Osteoblast (primary cell): ENCODE results near the gene ATE1. TPM values are rescaled to one million over a fixed set of nuclear protein-coding genes. Genes with fewer than 3 reads are reported as not detected.

Source experiments
- DNase-seq: peaks from one replicate; pipeline ENCODE4 v3.0.0; 2011; ENCODE audit warnings: low spot score, mixed read lengths; ENCODE audit not compliant: insufficient read length; ENCODE audit errors: missing footprints
- H2AFZ ChIP-seq: 2 replicates; pipeline ENCODE4 v1.6.0; 2011; ENCODE audit warnings: mild to moderate bottlenecking, low read length
- H3K27ac ChIP-seq: 2 replicates; pipeline ENCODE4 v1.5.1; 2011; ENCODE audit warnings: mild to moderate bottlenecking, low read depth, low read length, moderate library complexity
- H3K27me3 ChIP-seq: 2 replicates; pipeline ENCODE4 v1.6.0; 2012; ENCODE audit warnings: mild to moderate bottlenecking, control low read depth, inconsistent platforms, low read length, moderate library complexity; ENCODE audit not compliant: insufficient read depth
- H3K36me3 ChIP-seq: 2 replicates; pipeline ENCODE4 v1.5.1; 2011; ENCODE audit warnings: mild to moderate bottlenecking, low read length, control low read depth, moderate library complexity; ENCODE audit not compliant: insufficient read depth
- H3K4me1 ChIP-seq: 2 replicates; pipeline ENCODE4 v1.5.1; 2011; ENCODE audit warnings: mild to moderate bottlenecking, low read length, control low read depth, moderate library complexity; ENCODE audit not compliant: insufficient read depth
- H3K4me2 ChIP-seq: 2 replicates; pipeline ENCODE4 v1.6.0; 2011; ENCODE audit warnings: mild to moderate bottlenecking, low read length; ENCODE audit not compliant: insufficient read depth
- H3K4me3 ChIP-seq: fragments of 200-600 bp; sonication (generic); 3 replicates; pipeline ENCODE4 v1.5.1; 2012; ENCODE audit warnings: mild to moderate bottlenecking, low read length, inconsistent platforms; ENCODE audit not compliant: insufficient read depth
- H3K79me2 ChIP-seq: 2 replicates; pipeline ENCODE4 v1.6.0; 2012; ENCODE audit warnings: mild to moderate bottlenecking, low read length, control low read depth, inconsistent platforms; ENCODE audit not compliant: insufficient read depth
- H3K9me3 ChIP-seq: 2 replicates; pipeline ENCODE4 v1.5.1; 2011; ENCODE audit warnings: low read depth, low read length, control low read depth
- H4K20me1 ChIP-seq: 2 replicates; pipeline ENCODE4 v1.6.0; 2012; ENCODE audit warnings: mild to moderate bottlenecking, low read length, control low read depth; ENCODE audit not compliant: insufficient read depth
- total RNA-seq: library from RNA; depleted of rRNA; stranded (reverse); fragments of >200 nt; gene quantifications from 2 replicates; pipeline ENCODE4 v1.2.3, GENCODE V29; 2012
- TF ChIP-seq, protein P1 (sequence below): IDR thresholded peaks from 2 replicates; pipeline ENCODE4 v1.5.1; 2011; ENCODE audit warnings: mild to moderate bottlenecking, low read depth, low read length, moderate library complexity; ENCODE audit errors: extremely low read depth

ATE1 gene
- total RNA-seq, 1 donor = 21.0 TPM

DNA sequence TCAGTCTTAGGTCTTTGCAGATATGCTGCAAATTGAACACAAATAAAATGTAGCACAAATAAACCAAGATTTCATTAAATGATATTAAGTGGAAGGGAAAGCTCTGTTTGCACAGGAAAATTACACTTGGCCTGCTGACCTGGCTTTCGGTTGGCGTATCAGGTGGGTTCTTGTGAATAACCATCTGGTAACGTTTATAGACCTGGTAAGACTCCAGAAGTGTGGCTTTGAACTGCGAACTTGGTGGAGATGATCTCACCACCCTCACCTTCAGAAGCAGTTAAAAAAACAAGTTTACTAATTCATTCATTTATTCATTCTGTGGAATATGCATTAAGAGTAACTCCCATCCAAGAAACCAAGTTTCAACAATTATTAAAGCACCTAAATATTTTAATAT is 28.1 kb downstream of the ATE1 start:
- H3K9me3 ChIP-seq = no peaks in the 10 kb centered on the region

GRCh38 chr10:121891103-121891502 is 36.7 kb downstream of the ATE1 start:
- Histone ChIP-seq H3K36me3 (peaks cover 3% of the 10 kb centered on the region), H3K27ac (no peak overlapping the region), H3K4me1 (no peaks in the 10 kb centered on the region), H2AFZ (no peak overlapping the region), H3K27me3 (no peaks in the 10 kb centered on the region), H3K9me3 (no peaks in the 10 kb centered on the region), H3K4me3 (no peak overlapping the region), H3K79me2 (no peaks in the 10 kb centered on the region), H3K4me2 (no peak overlapping the region), H4K20me1 (no peaks in the 10 kb centered on the region)
- DNase-seq = no peak
- TF ChIP-seq, protein P1, sequence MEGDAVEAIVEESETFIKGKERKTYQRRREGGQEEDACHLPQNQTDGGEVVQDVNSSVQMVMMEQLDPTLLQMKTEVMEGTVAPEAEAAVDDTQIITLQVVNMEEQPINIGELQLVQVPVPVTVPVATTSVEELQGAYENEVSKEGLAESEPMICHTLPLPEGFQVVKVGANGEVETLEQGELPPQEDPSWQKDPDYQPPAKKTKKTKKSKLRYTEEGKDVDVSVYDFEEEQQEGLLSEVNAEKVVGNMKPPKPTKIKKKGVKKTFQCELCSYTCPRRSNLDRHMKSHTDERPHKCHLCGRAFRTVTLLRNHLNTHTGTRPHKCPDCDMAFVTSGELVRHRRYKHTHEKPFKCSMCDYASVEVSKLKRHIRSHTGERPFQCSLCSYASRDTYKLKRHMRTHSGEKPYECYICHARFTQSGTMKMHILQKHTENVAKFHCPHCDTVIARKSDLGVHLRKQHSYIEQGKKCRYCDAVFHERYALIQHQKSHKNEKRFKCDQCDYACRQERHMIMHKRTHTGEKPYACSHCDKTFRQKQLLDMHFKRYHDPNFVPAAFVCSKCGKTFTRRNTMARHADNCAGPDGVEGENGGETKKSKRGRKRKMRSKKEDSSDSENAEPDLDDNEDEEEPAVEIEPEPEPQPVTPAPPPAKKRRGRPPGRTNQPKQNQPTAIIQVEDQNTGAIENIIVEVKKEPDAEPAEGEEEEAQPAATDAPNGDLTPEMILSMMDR = no peak

More for the DNA sequence above, 28.1 kb downstream of the ATE1 start:
- Histone ChIP-seq H3K4me1 (no peaks in the 10 kb centered on the region), H2AFZ (no peak overlapping the region), H3K4me3 (no peak overlapping the region), H4K20me1 (no peaks in the 10 kb centered on the region), H3K27ac (no peak overlapping the region), H3K4me2 (no peak overlapping the region), H3K27me3 (no peaks in the 10 kb centered on the region), H3K79me2 (no peaks in the 10 kb centered on the region), H3K36me3 (peaks cover 4% of the 10 kb centered on the region)
- no peak for DNase-seq
- TF ChIP-seq, protein P1 = no peak

- DNase-seq = no peak
- Histone ChIP-seq H3K27ac (no peak overlapping the region), H3K4me1 (no peaks in the 10 kb centered on the region), H3K36me3 (peaks cover 4% of the 10 kb centered on the region), H3K79me2 (no peaks in the 10 kb centered on the region), H3K4me2 (no peak overlapping the region), H3K9me3 (no peaks in the 10 kb centered on the region), H4K20me1 (no peaks in the 10 kb centered on the region), H3K4me3 (no peak overlapping the region), H2AFZ (no peak overlapping the region), H3K27me3 (no peaks in the 10 kb centered on the region)
- TF ChIP-seq, protein P1 = no peak
Observed at GRCh38 chr10:121889212-121889611, 38.6 kb downstream of the ATE1 start.

DNA sequence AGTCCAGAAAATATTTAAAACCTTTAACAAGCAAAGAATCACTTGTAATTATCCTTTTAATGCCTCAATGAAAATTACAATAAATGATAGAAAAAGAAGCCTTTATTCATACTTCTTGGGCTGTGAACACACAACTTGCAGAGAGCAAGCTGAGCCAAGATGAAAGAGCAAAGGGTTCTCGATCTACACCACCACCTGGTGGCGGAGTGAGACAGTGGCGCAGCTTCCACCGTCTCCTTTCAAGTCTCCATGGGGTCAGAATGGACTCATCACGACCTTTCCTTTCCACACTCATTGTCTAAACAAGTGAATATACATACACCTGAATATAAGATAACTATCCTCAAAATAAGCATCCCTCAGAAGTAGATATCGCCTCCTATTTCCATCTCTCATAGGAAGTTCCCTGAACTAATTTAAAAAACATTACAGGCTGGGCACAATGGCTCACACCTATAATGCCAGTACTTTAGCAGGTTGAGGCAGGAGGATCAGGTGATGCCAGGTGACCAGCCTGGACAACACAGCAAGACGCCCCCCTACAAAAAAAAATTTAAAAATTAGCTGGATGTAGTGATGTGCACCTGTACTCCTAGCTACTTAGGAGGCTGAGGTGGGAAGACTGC is 40.7 kb downstream of the ATE1 start:
- H3K27ac ChIP-seq = no peak overlapping the region

More for the DNA sequence above, 40.7 kb downstream of the ATE1 start:
- DNase-seq = peak; percentile 85
- Histone ChIP-seq H3K9me3 (no peaks in the 10 kb centered on the region), H3K4me2 (no peak overlapping the region), H4K20me1 (no peaks in the 10 kb centered on the region), H3K79me2 (no peaks in the 10 kb centered on the region), H3K4me1 (no peaks in the 10 kb centered on the region), H3K36me3 (peaks cover 4% of the 10 kb centered on the region), H3K27me3 (no peaks in the 10 kb centered on the region), H3K4me3 (no peak overlapping the region), H2AFZ (no peak overlapping the region)
- TF ChIP-seq, protein P1 = peak; percentile 91
